HG03439 (cell line): ENCODE measurements around the gene QKI.
"Not testable (repeated sequence)": the region's sequence is repeated elsewhere in the genome, so short reads cannot be mapped to it uniquely, and the experiment has no call there.

Experiments used
- ATAC-seq: cut with Tn5 transposase; IDR thresholded peaks from one replicate; pipeline ENCODE4 v1.9.1; 2021; ENCODE audit warnings: mild to moderate bottlenecking, moderate library complexity; ENCODE audit not compliant: unreplicated experiment

The QKI gene

GRCh38 chr6:163476946-163477345 lies 62.4 kb downstream of the QKI start:
- not testable (repeated sequence) for ATAC-seq

GRCh38 chr6:163483107-163483506 lies 68.6 kb downstream of the QKI start:
- ATAC-seq, result no peak

GRCh38 chr6:163485388-163485851 lies 70.9 kb downstream of the QKI start:
- ATAC-seq, result no peak

GRCh38 chr6:163486821-163487220 lies 72.3 kb downstream of the QKI start:
- no peak for ATAC-seq

GRCh38 chr6:163487606-163488005 lies 73.1 kb downstream of the QKI start:
- no peak for ATAC-seq

- ATAC-seq, result no peak
These were observed 75.1 kb downstream of the QKI start for GRCh38 chr6:163489584-163489983.

- ATAC-seq, result no peak
These were observed 76.5 kb downstream of the QKI start for GRCh38 chr6:163490826-163491577.

GRCh38 chr6:163491737-163492300 lies 77.3 kb downstream of the QKI start:
- ATAC-seq, result no peak

GRCh38 chr6:163494279-163494727 lies 79.8 kb downstream of the QKI start:
- no peak for ATAC-seq

- no peak for ATAC-seq
These were observed 81.7 kb downstream of the QKI start for GRCh38 chr6:163496205-163496604.

- ATAC-seq, result no peak
These were observed 85.6 kb downstream of the QKI start for GRCh38 chr6:163500105-163500504.

- no peak for ATAC-seq
These were observed 86.5 kb downstream of the QKI start for GRCh38 chr6:163501026-163501425.

GRCh38 chr6:163501439-163501838 lies 86.9 kb downstream of the QKI start:
- no peak for ATAC-seq

- no peak for ATAC-seq
These were observed 90.6 kb downstream of the QKI start for GRCh38 chr6:163504984-163505640.

- ATAC-seq, result no peak
These were observed 93.4 kb downstream of the QKI start for GRCh38 chr6:163507965-163508364.

- ATAC-seq, result no peak
These were observed 98.5 kb downstream of the QKI start for GRCh38 chr6:163513003-163513402.

- ATAC-seq, result no peak
These were observed 99.2 kb downstream of the QKI start for GRCh38 chr6:163513570-163514166.

GRCh38 chr6:163516908-163517307 lies 102.4 kb downstream of the QKI start:
- no peak for ATAC-seq

- ATAC-seq, result no peak
These were observed 106.4 kb downstream of the QKI start for GRCh38 chr6:163520956-163521355.

- ATAC-seq, result no peak
These were observed 107.5 kb downstream of the QKI start for GRCh38 chr6:163522033-163522432.

- no peak for ATAC-seq
These were observed 111.4 kb downstream of the QKI start for GRCh38 chr6:163525926-163526325.

GRCh38 chr6:163526346-163526745 lies 111.8 kb downstream of the QKI start:
- no peak for ATAC-seq
